Ishikawa (cell line): Measurements from ENCODE around the gene STEAP3.

Source experiments
- CEBPB ChIP-seq: IDR thresholded peaks from 2 replicates; pipeline ENCODE4 v1.6.1; 2012
- CREB1 ChIP-seq: IDR thresholded peaks from 2 replicates; pipeline ENCODE4 v1.6.1; 2012; ENCODE audit warnings: low read depth
- EGR1 ChIP-seq: IDR thresholded peaks from 2 replicates; pipeline ENCODE4 v1.6.1; 2012
- EP300 ChIP-seq: IDR thresholded peaks from 2 replicates; pipeline ENCODE4 v1.6.1; 2012; ENCODE audit warnings: borderline replicate concordance
- FOXM1 ChIP-seq: IDR thresholded peaks from 2 replicates; pipeline ENCODE4 v1.6.1; 2012; ENCODE audit warnings: low read depth, borderline replicate concordance
- NFIC ChIP-seq: IDR thresholded peaks from 2 replicates; pipeline ENCODE4 v1.6.1; 2012
- RAD21 ChIP-seq: IDR thresholded peaks from 2 replicates; pipeline ENCODE4 v1.6.1; 2012; ENCODE audit warnings: low read depth
- TAF1 ChIP-seq: IDR thresholded peaks from 2 replicates; pipeline ENCODE4 v1.6.1; 2012; ENCODE audit warnings: low read depth, mild to moderate bottlenecking
- TCF12 ChIP-seq: IDR thresholded peaks from 2 replicates; pipeline ENCODE4 v1.6.1; 2012; ENCODE audit warnings: low read depth
- TEAD4 ChIP-seq: IDR thresholded peaks from 2 replicates; pipeline ENCODE4 v1.6.1; 2012
- YY1 ChIP-seq: IDR thresholded peaks from 2 replicates; pipeline ENCODE4 v1.6.1; 2012; ENCODE audit warnings: low read depth
- ZBTB7A ChIP-seq: IDR thresholded peaks from 2 replicates; pipeline ENCODE4 v1.6.1; 2012; ENCODE audit warnings: low read depth
- TF ChIP-seq, protein P1 (sequence below): IDR thresholded peaks from 2 replicates; pipeline ENCODE4 v1.6.1; 2012
- TF ChIP-seq, protein P2 (sequence below): IDR thresholded peaks from 2 replicates; pipeline ENCODE4 v1.6.1; 2012
- TF ChIP-seq, protein P3 (sequence below): IDR thresholded peaks from 2 replicates; pipeline ENCODE4 v1.6.1; 2012; ENCODE audit warnings: low read depth, mild to moderate bottlenecking

The STEAP3 gene

DNA sequence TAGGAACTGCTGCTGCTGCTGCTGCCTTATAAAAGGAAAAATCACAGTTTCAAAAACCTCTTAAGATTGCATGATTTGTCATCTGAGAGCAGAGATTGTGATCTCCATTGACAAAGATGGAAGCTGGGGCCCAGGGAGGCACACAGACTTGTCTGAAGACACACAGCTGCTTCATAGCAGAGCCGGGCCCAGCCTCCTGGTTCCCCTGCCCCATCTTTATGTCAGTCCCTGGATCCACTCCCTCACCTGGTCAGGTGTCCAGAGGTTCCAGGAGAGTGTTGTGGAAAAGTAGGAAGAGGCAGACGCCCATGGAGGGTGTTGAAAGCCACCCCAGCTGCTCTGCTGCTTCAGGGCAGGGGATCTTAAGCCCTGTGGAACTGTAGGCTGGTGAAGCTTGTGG is 20.0 kb downstream of the STEAP3 start:
- TF ChIP-seq FOXM1 = no peak
- TF ChIP-seq TEAD4 = no peak
- no peak for TF ChIP-seq TAF1

DNA sequence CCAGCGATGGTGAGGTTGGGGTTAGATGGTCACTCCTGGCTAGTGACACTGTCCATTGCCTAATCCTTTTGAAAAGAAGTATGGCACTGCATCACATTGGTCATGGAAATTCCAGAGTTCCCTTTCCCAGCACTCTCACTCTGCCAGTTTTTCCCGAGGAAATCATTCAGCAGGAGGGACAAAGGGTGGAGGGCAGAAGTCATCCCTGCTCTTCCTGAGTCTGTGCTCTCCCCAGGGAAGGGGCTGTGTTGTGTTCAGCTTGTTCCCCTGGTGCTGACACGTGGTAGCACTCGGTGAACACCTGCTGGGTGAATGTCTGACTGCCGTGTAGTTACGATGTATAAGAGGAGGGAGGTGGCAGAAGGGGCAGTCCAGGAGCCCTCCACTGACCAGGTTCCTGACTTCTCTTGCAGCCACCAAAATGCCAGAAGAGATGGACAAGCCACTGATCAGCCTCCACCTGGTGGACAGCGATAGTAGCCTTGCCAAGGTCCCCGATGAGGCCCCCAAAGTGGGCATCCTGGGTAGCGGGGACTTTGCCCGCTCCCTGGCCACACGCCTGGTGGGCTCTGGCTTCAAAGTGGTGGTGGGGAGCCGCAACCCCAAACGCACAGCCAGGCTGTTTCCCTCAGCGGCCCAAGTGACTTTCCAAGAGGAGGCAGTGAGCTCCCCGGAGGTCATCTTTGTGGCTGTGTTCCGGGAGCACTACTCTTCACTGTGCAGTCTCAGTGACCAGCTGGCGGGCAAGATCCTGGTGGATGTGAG is 21.6 kb downstream of the STEAP3 start:
- TF ChIP-seq TEAD4 (no peak), CREB1 (no peak), TCF12 (no peak), RAD21 (no peak), TAF1 (no peak), ZBTB7A (no peak), FOXM1 (no peak), EGR1 (no peak), NFIC (no peak), CEBPB (no peak), EP300 (no peak), YY1 (no peak)
- TF ChIP-seq, protein P1, sequence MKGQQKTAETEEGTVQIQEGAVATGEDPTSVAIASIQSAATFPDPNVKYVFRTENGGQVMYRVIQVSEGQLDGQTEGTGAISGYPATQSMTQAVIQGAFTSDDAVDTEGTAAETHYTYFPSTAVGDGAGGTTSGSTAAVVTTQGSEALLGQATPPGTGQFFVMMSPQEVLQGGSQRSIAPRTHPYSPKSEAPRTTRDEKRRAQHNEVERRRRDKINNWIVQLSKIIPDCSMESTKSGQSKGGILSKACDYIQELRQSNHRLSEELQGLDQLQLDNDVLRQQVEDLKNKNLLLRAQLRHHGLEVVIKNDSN = no peak
- TF ChIP-seq, protein P2, sequence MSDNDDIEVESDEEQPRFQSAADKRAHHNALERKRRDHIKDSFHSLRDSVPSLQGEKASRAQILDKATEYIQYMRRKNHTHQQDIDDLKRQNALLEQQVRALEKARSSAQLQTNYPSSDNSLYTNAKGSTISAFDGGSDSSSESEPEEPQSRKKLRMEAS = no peak
- TF ChIP-seq, protein P3, sequence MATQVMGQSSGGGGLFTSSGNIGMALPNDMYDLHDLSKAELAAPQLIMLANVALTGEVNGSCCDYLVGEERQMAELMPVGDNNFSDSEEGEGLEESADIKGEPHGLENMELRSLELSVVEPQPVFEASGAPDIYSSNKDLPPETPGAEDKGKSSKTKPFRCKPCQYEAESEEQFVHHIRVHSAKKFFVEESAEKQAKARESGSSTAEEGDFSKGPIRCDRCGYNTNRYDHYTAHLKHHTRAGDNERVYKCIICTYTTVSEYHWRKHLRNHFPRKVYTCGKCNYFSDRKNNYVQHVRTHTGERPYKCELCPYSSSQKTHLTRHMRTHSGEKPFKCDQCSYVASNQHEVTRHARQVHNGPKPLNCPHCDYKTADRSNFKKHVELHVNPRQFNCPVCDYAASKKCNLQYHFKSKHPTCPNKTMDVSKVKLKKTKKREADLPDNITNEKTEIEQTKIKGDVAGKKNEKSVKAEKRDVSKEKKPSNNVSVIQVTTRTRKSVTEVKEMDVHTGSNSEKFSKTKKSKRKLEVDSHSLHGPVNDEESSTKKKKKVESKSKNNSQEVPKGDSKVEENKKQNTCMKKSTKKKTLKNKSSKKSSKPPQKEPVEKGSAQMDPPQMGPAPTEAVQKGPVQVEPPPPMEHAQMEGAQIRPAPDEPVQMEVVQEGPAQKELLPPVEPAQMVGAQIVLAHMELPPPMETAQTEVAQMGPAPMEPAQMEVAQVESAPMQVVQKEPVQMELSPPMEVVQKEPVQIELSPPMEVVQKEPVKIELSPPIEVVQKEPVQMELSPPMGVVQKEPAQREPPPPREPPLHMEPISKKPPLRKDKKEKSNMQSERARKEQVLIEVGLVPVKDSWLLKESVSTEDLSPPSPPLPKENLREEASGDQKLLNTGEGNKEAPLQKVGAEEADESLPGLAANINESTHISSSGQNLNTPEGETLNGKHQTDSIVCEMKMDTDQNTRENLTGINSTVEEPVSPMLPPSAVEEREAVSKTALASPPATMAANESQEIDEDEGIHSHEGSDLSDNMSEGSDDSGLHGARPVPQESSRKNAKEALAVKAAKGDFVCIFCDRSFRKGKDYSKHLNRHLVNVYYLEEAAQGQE = no peak

DNA sequence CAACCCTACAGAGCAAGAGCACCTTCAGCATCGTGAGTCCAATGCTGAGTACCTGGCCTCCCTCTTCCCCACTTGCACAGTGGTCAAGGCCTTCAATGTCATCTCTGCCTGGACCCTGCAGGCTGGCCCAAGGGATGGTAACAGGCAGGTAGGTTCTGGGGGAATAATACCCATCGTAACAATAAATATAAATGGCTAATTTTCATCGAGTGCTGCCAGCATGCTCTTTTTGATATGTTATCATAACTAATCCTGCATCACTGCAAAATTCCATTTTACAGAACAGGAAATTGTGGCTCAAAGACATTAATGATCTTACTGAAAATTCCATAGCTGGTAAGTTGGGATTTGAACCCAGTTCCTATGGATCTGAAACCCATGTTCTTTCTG is 22.2 kb downstream of the STEAP3 start:
- TF ChIP-seq CREB1 (no peak), TCF12 (no peak), FOXM1 (no peak), ZBTB7A (no peak), YY1 (no peak), TEAD4 (no peak)
- TF ChIP-seq, protein P1 = no peak

DNA sequence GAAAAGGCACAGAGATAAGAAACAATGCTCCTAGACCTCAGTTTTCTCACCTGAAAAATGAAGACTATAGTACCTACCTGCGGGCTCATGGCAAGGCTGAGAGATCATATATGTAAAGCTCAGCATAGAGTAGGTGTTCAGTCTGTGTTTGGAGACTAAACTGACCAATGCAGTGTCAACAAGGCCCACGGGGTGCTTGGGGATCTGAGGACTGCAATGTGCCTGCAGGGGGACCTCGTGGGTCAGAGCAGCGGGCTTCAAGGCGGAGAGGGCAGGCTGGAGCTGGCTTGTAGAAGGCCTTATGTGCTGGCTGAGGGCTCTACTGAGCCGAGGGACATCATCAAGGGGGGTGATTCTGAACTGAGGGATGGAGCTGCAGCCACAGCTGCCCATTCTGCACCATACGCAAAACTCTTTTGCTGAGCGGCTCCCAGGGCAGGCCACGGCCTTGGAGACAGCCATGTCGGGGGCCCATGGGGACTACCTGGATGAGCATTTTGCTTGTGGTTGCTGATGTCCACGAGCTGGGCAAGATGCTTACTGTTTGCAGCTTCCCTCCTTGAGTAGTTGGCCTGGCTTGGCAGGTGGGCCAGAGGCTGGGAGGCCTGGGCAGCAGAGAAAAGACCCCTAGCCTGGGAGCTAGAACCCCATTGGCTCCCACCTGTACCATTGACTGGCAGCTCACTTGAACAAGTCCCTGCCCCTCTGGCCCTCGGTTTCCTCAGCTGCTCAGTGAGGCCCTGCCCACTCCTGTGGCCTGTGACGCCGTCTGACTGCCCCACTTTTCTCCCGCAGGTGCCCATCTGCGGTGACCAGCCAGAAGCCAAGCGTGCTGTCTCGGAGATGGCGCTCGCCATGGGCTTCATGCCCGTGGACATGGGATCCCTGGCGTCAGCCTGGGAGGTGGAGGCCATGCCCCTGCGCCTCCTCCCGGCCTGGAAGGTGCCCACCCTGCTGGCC is 23.5 kb downstream of the STEAP3 start:
- TF ChIP-seq, protein P2 = no peak
- TF ChIP-seq TCF12 (no peak), FOXM1 (no peak), TAF1 (no peak), NFIC (no peak), RAD21 (no peak), ZBTB7A (no peak), CREB1 (no peak), TEAD4 (no peak), EP300 (no peak), YY1 (no peak)
- TF ChIP-seq, protein P3 = no peak
- TF ChIP-seq, protein P1 = no peak

DNA sequence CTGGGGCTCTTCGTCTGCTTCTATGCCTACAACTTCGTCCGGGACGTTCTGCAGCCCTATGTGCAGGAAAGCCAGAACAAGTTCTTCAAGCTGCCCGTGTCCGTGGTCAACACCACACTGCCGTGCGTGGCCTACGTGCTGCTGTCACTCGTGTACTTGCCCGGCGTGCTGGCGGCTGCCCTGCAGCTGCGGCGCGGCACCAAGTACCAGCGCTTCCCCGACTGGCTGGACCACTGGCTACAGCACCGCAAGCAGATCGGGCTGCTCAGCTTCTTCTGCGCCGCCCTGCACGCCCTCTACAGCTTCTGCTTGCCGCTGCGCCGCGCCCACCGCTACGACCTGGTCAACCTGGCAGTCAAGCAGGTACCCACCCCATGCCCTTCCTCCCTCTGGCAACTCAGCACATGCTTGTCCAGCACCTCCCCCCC is 24.2 kb downstream of the STEAP3 start:
- TF ChIP-seq, protein P2 = no peak
- TF ChIP-seq TEAD4 (no peak), YY1 (no peak), NFIC (no peak), ZBTB7A (no peak), EGR1 (no peak), TAF1 (no peak), EP300 (no peak), FOXM1 (no peak), CEBPB (no peak)
- TF ChIP-seq, protein P3 = no peak
- TF ChIP-seq, protein P1 = no peak
